Kidney capillary endothelial cell (primary cell): Measurements from ENCODE around the gene USH2A.
"Not testable (repeated sequence)": the region's sequence is repeated elsewhere in the genome, so short reads cannot be mapped to it uniquely, and the experiment has no call there.

Experiments used
- DNase-seq: peaks from one replicate; pipeline ENCODE4 v3.0.0-alpha.2; 2018; ENCODE audit warnings: low spot score

USH2A gene

GRCh38 chr1:216201946-216202345, 221.3 kb downstream of the USH2A start:
- no peak for DNase-seq

GRCh38 chr1:216200941-216201340, 222.3 kb downstream of the USH2A start:
- DNase-seq = no peak

- no peak for DNase-seq
Measured at GRCh38 chr1:216194721-216195120, 228.5 kb downstream of the USH2A start.

- DNase-seq = no peak
Measured at GRCh38 chr1:216193839-216194443, 229.3 kb downstream of the USH2A start.

- no peak for DNase-seq
Measured at GRCh38 chr1:216190438-216190837, 232.8 kb downstream of the USH2A start.

- no peak for DNase-seq
Measured at GRCh38 chr1:216186816-216187215, 236.4 kb downstream of the USH2A start.

- no peak for DNase-seq
Measured at GRCh38 chr1:216186141-216186540, 237.1 kb downstream of the USH2A start.

- no peak for DNase-seq
Measured at GRCh38 chr1:216184126-216184680, 239.0 kb downstream of the USH2A start.

GRCh38 chr1:216183454-216183853, 239.8 kb downstream of the USH2A start:
- DNase-seq = no peak

GRCh38 chr1:216183007-216183406, 240.2 kb downstream of the USH2A start:
- DNase-seq = no peak

- no peak for DNase-seq
Measured at GRCh38 chr1:216181590-216181989, 241.7 kb downstream of the USH2A start.

- DNase-seq = no peak
Measured at GRCh38 chr1:216178281-216178680, 245.0 kb downstream of the USH2A start.

- DNase-seq = no peak
Measured at GRCh38 chr1:216176970-216177369, 246.3 kb downstream of the USH2A start.

- DNase-seq = no peak
Measured at GRCh38 chr1:216175714-216176113, 247.5 kb downstream of the USH2A start.

GRCh38 chr1:216173376-216173995, 249.8 kb downstream of the USH2A start:
- no peak for DNase-seq

- no peak for DNase-seq
Measured at GRCh38 chr1:216169351-216169750, 253.9 kb downstream of the USH2A start.

GRCh38 chr1:216168546-216168945, 254.7 kb downstream of the USH2A start:
- no peak for DNase-seq

- no peak for DNase-seq
Measured at GRCh38 chr1:216154063-216154462, 269.2 kb downstream of the USH2A start.

- no peak for DNase-seq
Measured at GRCh38 chr1:216153130-216153529, 270.1 kb downstream of the USH2A start.

GRCh38 chr1:216145451-216146018, 277.7 kb downstream of the USH2A start:
- not testable (repeated sequence) for DNase-seq

GRCh38 chr1:216144661-216145450, 278.4 kb downstream of the USH2A start:
- DNase-seq = no peak

- DNase-seq = no peak
Measured at GRCh38 chr1:216142921-216143320, 280.3 kb downstream of the USH2A start.
